HG02678 (cell line): ENCODE data around the gene SFTPD.
"Not testable (repeated sequence)": the region's sequence is repeated elsewhere in the genome, so short reads cannot be mapped to it uniquely, and the experiment has no call there.

Source experiments
- ATAC-seq: cut with Tn5 transposase; IDR thresholded peaks from one replicate; pipeline ENCODE4 v1.9.1; 2021; ENCODE audit warnings: mild to moderate bottlenecking, moderate library complexity; ENCODE audit not compliant: unreplicated experiment

SFTPD gene

DNA sequence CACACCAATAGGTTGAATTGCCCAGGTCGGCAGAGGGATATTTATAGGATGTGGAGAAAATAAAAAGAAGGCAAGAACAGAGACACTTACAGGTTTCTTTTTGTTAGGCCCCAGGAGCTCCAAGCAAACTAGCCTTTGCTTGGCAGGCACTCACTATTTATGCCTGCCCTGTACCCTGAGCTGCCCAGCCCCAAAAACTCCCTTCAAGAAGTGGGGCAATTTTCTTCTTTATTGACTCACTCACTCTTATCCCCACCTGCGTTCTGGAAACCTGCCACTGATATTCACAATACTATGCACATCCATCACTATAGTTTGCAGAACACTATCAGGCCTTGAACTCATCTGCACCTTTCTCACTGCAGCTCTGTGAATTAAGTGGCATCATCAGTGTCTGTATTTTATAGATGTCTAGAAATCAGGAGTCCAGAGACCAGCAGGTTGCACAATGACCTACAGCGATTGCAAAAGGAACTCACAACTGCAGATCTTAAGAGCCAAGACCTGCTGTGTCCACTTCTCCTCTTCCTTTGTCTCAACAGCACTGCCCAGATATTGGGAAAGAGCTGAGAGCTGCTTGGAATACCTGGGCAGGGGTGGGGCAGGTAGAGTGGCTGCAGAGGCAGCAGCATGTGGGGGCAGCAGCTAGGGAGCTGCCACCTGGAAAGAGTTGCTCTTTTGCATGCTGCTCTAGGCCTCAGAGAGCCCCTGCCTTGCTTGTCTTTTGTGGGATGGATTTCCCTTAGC lies at the start of gene SFTPD:
Gene SFTPD, minus strand, starts transcription at position 130 of the 747 bp plus-strand sequence. CDS start 2,446 bp downstream, outside the sequence.
- no peak for ATAC-seq

DNA sequence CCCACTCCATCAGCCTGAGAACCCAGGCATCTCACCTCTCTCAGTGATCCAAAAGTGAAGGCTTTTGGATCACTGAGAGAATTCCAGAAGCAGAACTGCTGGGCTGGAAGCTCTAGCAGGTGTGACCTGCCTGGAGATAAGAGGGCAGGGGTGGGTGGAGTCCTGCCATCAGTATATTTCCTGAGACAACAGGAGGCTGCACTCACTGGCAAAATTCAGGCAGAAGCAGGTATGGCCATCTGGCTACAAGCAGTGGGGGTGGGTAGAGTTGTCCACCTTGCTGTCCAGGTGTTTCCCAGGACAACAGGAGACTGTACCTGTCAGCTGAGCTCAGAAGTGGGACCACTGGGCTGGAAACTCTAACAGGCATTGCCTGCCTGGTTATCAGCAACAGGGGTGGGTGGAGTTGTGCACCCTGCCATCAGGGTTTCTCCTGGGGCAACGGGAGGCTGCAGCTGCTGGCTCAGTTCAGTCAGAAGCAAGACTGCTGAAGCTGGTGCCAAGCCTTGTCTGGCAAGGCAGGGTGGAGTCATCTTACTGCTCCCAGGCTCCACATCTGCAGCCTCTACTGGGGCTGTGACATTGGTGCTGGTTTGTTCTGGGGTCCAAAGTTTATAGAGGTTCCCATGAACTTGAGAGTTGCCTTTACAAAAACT lies 47.2 kb upstream of the SFTPD start:
- ATAC-seq = no peak

DNA sequence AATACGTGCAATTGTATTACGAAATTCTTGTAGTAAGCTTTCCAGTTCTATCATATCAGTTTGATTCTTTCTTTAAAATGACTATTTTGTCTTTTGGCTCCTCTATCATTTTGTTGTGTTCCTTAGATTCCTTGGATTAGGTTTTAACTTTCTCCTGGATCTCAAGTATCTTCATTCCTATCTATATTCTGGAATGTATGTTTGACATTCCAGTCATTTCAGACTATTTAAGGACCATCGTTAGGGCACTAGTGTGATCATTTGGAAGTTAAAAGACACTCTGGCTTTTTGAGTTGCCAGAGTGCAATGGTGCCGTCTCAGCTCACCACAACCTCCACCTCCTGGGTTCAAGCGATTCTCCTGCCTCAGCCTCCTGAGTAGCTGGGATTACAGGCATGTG lies 45.7 kb upstream of the SFTPD start:
- ATAC-seq = no peak

DNA sequence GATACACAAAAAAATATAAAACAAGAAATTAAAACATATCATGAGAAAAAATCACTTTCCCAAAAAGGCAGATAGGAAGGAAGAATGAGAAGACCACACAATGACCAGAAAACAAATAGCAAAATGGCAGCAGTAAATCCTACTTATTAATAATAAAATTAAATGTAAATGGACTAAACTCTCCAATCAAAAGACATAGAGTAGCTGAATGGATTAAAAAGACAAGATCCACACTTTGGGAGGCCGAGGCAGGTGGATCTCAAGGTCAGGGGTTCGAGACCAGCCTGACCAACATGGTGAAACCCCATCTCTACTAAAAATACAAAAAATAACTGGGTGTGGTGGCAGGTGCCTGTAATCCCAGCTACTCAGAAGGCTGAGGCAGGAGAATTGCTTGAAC lies 39.3 kb upstream of the SFTPD start:
- not testable (repeated sequence) for ATAC-seq

DNA sequence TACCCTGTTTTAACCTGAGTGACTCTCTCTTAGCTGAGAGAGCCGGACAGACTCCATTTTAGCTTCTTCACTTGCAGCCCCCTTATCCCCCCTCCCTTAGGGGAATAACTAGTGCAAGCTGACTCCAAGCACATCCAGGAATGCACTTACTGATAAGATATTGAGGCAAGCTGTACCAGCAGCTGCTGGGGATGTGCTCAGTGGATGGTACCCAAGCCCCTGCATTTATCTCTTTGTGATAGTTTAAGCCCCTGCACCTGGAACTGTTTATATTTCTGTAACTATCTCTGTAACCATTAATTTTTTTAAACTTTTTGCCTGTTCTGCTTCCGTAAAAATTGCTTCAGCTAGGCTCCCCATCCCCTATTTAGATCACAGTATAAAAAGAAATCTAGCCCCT lies 37.8 kb upstream of the SFTPD start:
- ATAC-seq = not testable (repeated sequence)

DNA sequence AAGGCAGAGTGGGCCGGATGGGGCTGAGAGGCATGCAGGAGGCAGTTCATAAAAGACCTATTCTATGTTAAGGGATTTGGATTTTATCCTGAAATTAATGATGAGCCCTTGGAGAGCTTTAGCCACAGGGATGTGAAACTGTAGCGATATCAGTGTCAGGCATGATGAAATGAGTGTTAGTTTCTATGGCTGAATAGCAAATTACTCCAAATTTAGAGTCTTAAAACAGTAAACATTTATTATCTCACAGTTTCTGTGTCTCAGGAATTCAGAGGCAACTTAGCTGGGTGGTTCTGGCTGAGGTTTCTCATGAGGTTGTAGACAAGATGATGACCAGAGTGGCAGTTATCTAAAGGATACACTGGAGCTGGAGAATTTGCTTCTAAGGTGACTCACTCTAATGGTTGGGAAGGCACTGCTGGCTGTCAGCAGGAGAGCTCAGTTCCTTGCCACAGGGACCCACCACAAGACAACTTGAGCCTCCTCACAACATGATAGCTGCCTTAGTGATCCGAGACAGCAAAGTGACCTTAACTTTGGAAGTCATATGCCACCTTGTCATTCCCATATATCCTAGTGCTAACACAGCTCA lies 36.7 kb upstream of the SFTPD start:
- no peak for ATAC-seq

DNA sequence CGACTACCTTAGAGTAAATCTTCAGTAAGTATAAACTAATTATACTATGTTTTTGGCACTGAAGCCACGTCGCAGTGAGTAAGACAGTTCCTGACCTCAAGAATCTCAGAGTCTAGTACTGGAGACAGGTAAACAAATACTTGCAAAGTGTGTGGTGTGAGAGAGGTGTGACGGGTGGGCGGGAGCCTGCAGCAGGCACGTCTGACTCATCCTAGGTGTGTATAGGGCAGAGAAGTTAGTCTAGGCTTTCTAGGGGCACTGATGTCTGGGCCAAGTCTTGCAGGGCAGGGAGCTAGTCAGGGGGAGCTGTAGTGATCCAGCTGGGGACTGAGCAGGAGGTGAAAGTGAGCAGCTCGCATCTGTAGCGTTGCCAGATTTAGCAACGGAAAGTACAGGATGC lies 35.9 kb upstream of the SFTPD start:
- peak; percentile 50 for ATAC-seq

DNA sequence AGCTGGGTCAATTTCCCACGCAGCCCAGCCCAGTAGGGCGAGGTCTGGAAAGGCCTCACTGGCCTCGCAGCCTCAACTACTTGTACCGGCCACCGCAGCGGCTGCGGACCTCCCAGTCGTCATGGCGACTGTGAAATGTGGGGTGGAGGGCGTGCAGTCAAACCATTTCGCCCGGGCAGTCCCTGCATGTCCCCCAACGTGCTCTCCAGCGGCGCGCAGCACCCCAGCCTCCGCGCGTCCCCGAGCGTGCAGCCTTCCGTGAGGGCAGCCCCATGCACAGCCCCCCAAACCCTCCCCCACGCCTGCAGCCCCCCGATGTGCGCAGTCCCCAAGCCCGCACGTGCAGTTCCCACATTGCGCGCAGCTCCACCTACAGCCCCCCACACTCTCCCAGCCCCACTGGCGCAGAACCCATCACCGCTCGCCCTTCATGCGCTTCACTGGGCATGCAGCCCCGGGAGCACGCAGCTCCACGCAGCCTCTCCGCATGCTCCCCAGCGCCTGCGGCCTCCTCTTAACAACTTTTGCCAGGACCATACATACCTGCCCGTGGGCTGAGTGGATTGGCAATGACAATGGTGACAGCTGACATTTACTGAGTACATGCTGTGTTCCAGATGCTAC lies 34.5 kb upstream of the SFTPD start:
- no peak for ATAC-seq

DNA sequence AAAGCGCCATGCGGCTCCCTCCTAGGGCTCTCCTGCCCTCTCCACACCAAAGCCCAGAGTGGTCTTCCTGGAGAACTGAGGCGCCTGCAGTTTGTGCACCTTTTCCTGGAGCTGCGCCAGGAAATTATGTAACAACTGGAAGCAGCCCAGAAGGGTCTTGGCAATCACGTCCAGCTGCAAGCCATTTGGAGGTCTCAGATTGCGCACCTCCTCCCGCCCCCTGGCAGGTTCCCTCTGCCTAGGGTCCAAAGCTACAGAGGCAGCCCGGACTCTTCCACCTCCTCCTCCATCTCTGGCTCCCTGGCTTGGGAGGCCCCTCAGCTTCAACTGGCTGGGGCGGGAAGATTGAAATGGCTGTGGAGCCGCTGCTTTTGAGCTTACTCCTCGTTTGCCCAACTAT lies 34.0 kb upstream of the SFTPD start:
- ATAC-seq = no peak

DNA sequence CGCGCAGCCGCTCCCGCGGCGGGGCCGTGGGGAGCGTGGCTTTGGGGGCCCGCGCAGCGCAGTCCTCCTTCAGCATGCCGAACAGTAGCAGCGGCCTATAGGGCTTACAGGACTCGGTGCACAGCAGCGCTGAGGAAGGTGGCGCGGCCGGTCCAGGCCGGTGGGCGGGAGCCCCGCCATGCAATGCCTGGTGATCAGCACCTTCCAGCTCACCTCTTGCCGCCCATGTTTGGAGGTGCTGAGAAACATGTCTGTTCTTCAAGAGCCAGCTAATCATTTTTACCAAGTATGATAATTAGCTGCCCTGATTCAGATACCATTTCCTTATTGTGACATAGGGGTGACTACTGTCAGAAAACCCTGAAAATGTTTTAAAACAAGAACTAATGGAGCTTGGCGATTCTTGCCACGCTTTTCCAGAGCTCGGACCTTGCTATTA lies 33.5 kb upstream of the SFTPD start:
- ATAC-seq = no peak

DNA sequence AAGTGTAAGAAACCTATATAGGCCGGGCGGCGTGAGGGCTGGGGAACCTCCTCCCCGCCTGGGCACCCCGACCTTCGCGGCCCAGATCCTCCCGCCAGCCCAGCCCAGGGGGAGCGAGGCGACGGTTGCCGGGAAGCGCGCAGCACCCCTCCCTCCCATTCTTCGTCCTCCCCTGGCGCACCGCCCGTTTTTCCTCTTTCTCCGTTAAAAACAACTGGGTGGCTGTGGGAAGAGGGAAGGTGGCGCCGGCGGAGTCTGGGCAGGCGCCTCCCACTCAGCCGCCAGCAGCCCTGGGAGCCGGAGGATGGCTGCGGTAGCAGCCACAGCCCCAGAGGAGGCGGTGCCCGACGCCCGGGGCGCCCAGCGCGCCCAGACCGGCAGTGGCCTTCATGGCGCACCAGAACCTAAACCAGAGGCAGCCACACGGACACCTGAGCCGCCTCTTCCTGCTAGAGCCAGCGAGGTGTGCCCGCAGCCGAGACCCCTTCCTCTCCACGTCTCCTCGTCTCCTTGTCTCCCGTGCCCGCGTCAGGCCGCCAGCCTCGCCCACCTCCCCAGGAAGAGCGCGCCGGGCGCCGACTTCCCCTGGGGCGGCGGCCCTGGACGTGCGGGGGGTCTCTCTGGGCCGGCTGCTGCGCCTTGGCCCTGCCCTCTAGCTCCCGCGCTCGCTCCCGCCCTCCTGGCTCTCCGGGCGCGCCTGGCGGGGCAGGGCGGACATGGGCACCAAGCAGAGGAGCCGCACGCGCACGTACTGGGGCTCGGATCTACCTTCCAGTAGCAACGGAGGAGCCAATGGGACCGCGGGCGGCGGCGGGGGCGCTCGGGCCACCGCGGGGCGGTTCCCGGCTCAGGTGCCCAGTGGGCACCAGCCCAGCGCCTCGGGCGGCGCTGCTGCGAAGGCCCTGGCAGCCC lies 32.8 kb upstream of the SFTPD start:
- no peak for ATAC-seq

DNA sequence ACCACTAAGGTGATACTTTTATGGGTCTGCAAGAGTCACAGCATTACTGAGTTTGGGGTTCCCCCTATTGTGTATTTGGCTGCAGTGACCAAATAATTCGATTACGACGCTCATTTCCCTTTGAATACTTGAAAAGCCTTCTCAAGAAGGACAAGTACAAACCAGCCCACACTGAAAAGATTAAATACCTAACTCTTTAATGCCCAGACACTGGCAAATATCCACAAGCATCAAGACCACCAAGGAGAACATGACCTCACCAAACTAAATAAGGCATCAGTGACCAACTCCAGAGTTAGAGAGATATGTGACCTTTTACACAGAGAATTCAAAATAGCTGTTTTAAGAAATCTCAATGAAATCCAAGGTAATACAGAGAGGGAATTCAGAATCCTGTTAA lies 31.8 kb upstream of the SFTPD start:
- ATAC-seq = no peak

DNA sequence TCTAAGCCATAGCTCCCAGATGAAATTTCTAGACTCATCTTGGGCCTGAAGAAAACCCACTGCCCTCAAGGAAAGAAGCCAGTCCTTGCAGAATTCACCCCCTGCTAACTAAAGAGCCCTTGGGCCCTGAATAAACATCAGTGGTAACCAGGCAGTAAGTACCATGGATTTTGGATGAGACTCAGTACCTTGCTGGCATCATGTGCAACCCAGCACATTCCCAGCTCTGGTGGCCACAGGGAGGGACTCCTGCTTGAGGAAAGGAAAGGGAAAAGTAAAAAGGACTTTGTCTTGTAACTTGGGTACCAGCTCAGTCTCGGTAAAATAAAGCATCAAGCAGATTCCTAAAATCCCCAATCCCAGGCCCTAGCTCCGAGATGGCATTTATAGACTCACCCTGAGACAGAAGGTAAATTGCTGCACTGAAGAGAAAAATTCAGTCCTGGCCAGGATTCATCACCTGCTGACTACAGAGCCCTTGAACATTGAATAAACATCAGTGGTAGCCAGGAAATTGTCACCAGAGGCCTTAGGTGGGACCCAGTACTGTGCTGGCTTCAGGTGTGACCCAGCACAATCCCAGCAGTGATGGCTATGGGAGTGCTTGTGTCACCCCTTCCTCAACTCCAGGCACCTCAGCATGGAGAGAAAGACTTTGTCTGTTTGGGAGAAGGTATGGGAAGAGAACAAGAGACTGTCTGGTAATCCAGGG lies 31.2 kb upstream of the SFTPD start:
- no peak for ATAC-seq

DNA sequence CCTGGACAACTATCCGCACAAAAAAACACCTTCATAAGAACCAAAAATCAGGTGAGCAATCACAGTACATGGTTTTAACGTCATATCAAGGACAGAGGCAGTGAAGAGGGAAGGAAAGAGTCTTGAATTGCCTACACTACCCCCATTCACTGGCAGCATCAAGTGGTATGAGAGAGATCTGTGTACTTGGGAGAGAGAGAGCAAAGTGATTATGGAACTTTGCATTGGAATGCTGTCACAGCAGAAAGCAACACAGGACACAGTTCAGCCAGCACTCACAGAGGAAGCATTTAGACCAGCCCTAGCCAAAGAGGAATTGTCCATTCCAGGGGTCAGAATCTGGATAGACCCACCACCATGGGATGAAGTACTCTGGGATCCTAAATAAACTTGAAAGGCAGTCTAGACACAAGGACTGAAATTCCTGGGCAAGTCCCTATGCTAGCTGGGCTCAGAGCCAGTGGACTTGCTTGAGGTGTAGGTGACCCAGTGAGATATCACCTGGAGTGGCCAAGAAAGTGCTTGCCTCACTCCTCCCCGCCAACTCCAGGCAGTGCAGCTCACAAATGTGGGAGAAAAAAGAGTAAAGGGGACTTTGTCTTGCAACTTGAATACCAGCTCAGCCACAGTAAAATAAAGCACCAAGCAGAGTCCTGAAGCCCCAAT lies 30.5 kb upstream of the SFTPD start:
- ATAC-seq = no peak

DNA sequence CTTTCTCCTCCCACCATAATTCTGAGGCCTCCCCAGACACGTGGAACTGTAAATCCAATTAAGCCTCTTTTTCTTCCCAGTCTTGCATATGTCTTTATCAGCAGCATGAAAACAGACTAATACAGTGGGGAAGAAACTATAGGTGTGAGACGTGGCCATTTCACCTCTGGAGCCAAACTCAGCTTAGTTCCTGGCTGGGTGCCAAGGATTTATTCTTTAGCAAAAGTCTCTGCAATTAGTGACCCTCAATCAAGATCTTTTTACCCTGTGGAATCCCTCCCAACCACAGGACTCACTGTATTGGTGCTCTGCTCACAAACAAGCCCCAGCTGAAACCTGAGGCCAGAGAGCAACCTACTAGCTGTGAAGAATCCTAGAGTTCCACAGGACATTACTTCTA lies 28.1 kb upstream of the SFTPD start:
- no peak for ATAC-seq

DNA sequence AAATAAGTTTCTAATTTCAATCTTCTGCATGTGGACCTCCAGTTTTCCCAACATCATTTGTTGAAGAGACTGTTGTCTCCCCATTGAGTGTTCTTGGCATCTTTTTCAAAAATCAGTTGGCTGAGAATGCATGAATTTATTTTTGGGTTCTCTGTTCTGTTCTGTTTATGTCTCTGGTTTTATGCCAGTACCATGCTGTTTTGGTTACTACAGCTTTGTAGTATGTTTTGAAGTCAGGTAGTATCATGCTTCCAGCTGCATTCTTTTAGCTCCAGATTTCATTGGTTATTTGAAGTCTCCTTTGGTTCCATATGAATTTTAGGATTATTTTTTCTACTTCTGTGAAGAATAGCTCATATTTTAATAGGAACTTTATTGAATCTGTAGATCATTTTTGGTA lies 21.2 kb upstream of the SFTPD start:
- no peak for ATAC-seq

DNA sequence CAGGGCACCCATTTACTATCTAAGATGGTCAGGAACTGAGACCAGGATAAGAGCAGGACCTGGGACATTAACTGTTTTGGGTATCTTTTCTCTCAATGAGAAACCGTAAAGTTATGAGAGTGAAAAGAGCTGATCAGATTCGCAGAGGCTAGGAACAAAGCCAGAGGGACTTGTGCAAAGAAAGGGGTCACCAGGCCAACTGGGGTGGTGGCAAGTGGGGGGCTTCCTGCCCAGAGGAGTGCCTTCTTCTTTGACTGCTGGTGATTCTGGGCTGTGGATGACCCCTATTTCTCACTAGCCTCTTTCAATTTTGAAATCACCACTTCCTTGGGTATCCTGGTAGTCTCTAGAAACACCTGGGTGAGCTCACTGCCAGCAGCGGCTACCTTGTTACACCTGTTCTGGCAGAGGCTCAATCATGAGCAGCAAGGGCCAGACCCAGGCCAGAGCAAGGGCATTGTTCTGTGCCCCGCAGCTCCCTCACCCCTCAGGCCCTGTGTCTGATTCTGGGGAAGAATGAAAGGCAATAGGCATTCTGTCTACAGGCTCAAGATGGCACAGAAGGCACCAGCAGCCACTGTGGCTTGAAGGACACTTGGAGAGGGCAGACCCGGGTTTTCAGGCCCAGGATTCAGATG lies 999 bp downstream of the SFTPD start:
- ATAC-seq = no peak

DNA sequence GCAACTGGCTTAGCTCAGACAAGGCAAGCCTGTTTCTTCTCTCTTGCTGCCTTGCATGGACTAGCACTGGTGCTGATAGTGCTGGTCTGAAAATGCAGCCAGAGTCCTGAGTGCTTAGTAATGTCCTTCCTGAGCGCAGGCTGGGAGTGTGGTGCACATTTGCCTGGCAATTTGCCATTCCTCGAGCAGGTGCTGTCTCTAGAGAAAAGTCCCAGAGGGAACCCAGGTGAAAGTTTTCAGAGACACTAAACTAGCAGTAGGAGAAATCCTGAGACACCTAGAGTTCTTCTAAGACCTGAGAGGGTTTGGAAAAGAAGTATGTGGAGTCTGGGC lies 1.9 kb downstream of the SFTPD start:
- no peak for ATAC-seq
